ENCODE data around the gene FILIP1L. TPM values are rescaled to one million over a fixed set of nuclear protein-coding genes. Genes with fewer than 3 reads are reported as not detected.

FILIP1L gene
- total and polyA plus RNA-seq, 4 experiments from 2014 or later: 0.32 TPM; not detected in 3

GRCh38 chr3:100002599-100003350, 111.5 kb downstream of the FILIP1L start:
- no peaks in the 10 kb centered on the region for H3K9me3 ChIP-seq (ENCODE audit: control insufficient read depth in 1 of 2, low read length in 2 of 2)
- Mint-ChIP-seq H3K4me1 (peaks cover 0 to 6% (median 2%) of the 10 kb centered on the region in 4 donors), H3K36me3 (peaks cover 0 to 12% of the 10 kb centered on the region in 2 donors), H3K27ac (no peak overlapping the region), H3K9me3 (peaks cover 0 to 4% (median 0%) of the 10 kb centered on the region in 8 donors), H3K27me3 (no peaks in the 10 kb centered on the region), H3K4me3 (no peak overlapping the region)
- no peak overlapping the region for H3K27ac ChIP-seq (ENCODE audit: low read depth, low read length)
- no peaks in the 10 kb centered on the region for H3K4me1 ChIP-seq (ENCODE audit: insufficient read depth, low read length)
- no peaks in the 10 kb centered on the region for H3K36me3 ChIP-seq (ENCODE audit: insufficient read depth, low read length)
- no peak overlapping the region for H3K4me3 ChIP-seq (ENCODE audit: low read length in 2 of 2)
- POLR2A ChIA-PET (ENCODE audit: partially characterized antibody): interaction anchor here (1.6 kb wide), 1 partner anchor 19 kb away, joined by 3 read pairs; no protein-coding TSS in a partner anchor
- no peaks in the 10 kb centered on the region for H3K27me3 ChIP-seq (ENCODE audit: insufficient read depth, low read length)
- CTCF ChIA-PET (ENCODE audit: partially characterized antibody): no interaction called here
- DNase-seq: no peak
- intact Hi-C loops (cut with micrococcal nuclease): no loop called here

GRCh38 chr3:100001526-100002270, 112.6 kb downstream of the FILIP1L start:
- H3K4me1 Mint-ChIP-seq: peaks cover 0 to 6% (median 2%) of the 10 kb centered on the region in 4 donors
- H3K27ac Mint-ChIP-seq: no peak overlapping the region
- Histone ChIP-seq H3K4me1 (ENCODE audit: insufficient read depth, low read length) (no peaks in the 10 kb centered on the region), H3K9me3 (ENCODE audit: control insufficient read depth in 1 of 2, low read length in 2 of 2) (no peaks in the 10 kb centered on the region), H3K36me3 (ENCODE audit: insufficient read depth, low read length) (no peaks in the 10 kb centered on the region), H3K4me3 (ENCODE audit: low read length in 2 of 2) (no peak overlapping the region), H3K27me3 (ENCODE audit: insufficient read depth, low read length) (no peaks in the 10 kb centered on the region), H3K27ac (ENCODE audit: low read depth, low read length) (no peak overlapping the region)
- no peak overlapping the region for H3K4me3 Mint-ChIP-seq
- H3K27me3 Mint-ChIP-seq: no peaks in the 10 kb centered on the region
- DNase-seq: no peak
- intact Hi-C loops (cut with micrococcal nuclease): no loop called here
- ChIA-PET CTCF (ENCODE audit: partially characterized antibody) (no interaction called here), POLR2A (ENCODE audit: partially characterized antibody) (interaction anchor here (1.6 kb wide), 1 partner anchor 20 kb away, joined by 3 read pairs; no protein-coding TSS in a partner anchor)
- peaks cover 0 to 4% (median 3%) of the 10 kb centered on the region in 8 donors for H3K9me3 Mint-ChIP-seq
- peaks cover 3 to 12% of the 10 kb centered on the region in 2 donors for H3K36me3 Mint-ChIP-seq

GRCh38 chr3:100001083-100001482, 113.2 kb downstream of the FILIP1L start:
- intact Hi-C loops (cut with micrococcal nuclease): no loop called here
- Mint-ChIP-seq H3K27me3 (no peaks in the 10 kb centered on the region), H3K36me3 (peaks cover 3 to 16% of the 10 kb centered on the region in 2 donors), H3K27ac (no peak overlapping the region), H3K9me3 (peaks cover 4 to 8% (median 6%) of the 10 kb centered on the region in 8 donors), H3K4me1 (peaks cover 0 to 6% (median 2%) of the 10 kb centered on the region in 4 donors), H3K4me3 (no peak overlapping the region)
- ChIA-PET CTCF (ENCODE audit: partially characterized antibody) (no interaction called here), POLR2A (ENCODE audit: partially characterized antibody) (no interaction called here)
- no peaks in the 10 kb centered on the region for H3K4me1 ChIP-seq (ENCODE audit: insufficient read depth, low read length)
- no peak overlapping the region for H3K27ac ChIP-seq (ENCODE audit: low read depth, low read length)
- no peaks in the 10 kb centered on the region for H3K36me3 ChIP-seq (ENCODE audit: insufficient read depth, low read length)
- no peaks in the 10 kb centered on the region for H3K9me3 ChIP-seq (ENCODE audit: control insufficient read depth in 1 of 2, low read length in 2 of 2)
- no peak overlapping the region for H3K4me3 ChIP-seq (ENCODE audit: low read length in 2 of 2)
- no peaks in the 10 kb centered on the region for H3K27me3 ChIP-seq (ENCODE audit: insufficient read depth, low read length)
- DNase-seq: no peak

GRCh38 chr3:99999536-99999935, 114.8 kb downstream of the FILIP1L start:
- Histone ChIP-seq H3K27me3 (ENCODE audit: insufficient read depth, low read length) (no peaks in the 10 kb centered on the region), H3K4me3 (ENCODE audit: low read length in 2 of 2) (no peak overlapping the region), H3K9me3 (ENCODE audit: control insufficient read depth in 1 of 2, low read length in 2 of 2) (no peaks in the 10 kb centered on the region), H3K36me3 (ENCODE audit: insufficient read depth, low read length) (no peaks in the 10 kb centered on the region), H3K27ac (ENCODE audit: low read depth, low read length) (no peak overlapping the region), H3K4me1 (ENCODE audit: insufficient read depth, low read length) (no peaks in the 10 kb centered on the region)
- Mint-ChIP-seq H3K9me3 (peaks cover 6 to 21% (median 15%) of the 10 kb centered on the region in 8 donors), H3K4me3 (no peak overlapping the region), H3K36me3 (peaks cover 7 to 26% of the 10 kb centered on the region in 2 donors), H3K4me1 (peaks cover 0 to 6% (median 2%) of the 10 kb centered on the region in 4 donors), H3K27ac (no peak overlapping the region), H3K27me3 (no peaks in the 10 kb centered on the region)
- CTCF ChIA-PET (ENCODE audit: partially characterized antibody): no interaction called here
- intact Hi-C loops (cut with micrococcal nuclease): no loop called here
- DNase-seq: no peak
- POLR2A ChIA-PET (ENCODE audit: partially characterized antibody): no interaction called here

DNA sequence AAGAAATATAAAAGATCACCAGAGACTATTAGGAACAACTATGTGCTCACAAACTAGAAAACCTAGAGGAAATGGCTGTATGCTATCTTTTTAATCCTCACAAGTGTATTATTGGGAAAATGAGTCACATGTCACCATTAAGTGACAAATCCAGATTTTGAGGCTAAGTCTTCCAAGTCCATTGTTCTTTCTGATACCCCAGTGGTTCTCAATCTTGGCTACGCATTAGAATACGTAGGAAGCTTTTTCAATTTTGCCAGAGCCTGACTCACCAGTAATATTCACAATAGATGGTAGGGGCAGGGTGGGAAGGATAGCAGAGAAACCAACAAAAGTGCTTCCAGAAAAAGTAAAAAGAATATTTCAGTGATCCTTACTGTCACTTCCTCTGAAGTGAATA, 117.0 kb downstream of the FILIP1L start:
- no peak overlapping the region for H3K4me3 Mint-ChIP-seq
- H3K4me1 ChIP-seq (ENCODE audit: insufficient read depth, low read length): no peaks in the 10 kb centered on the region
- H3K36me3 ChIP-seq (ENCODE audit: insufficient read depth, low read length): no peaks in the 10 kb centered on the region
- H3K9me3 Mint-ChIP-seq: peaks cover 7 to 41% (median 33%) of the 10 kb centered on the region in 8 donors
- H3K9me3 ChIP-seq (ENCODE audit: control insufficient read depth in 1 of 2, low read length in 2 of 2): no peaks in the 10 kb centered on the region
- no peak overlapping the region for H3K27ac ChIP-seq (ENCODE audit: low read depth, low read length)
- ChIA-PET CTCF (ENCODE audit: partially characterized antibody) (no interaction called here), POLR2A (ENCODE audit: partially characterized antibody) (no interaction called here)
- H3K4me1 Mint-ChIP-seq: peaks cover 0 to 4% (median under 1%) of the 10 kb centered on the region in 4 donors
- intact Hi-C loops (cut with micrococcal nuclease): no loop called here
- H3K4me3 ChIP-seq (ENCODE audit: low read length in 2 of 2): no peak overlapping the region
- peaks cover 17 to 40% of the 10 kb centered on the region in 2 donors for H3K36me3 Mint-ChIP-seq
- H3K27ac Mint-ChIP-seq: no peak overlapping the region
- no peak for DNase-seq
- H3K27me3 Mint-ChIP-seq: no peaks in the 10 kb centered on the region
- no peaks in the 10 kb centered on the region for H3K27me3 ChIP-seq (ENCODE audit: insufficient read depth, low read length)

- CTCF ChIA-PET (ENCODE audit: partially characterized antibody): no interaction called here
- DNase-seq: no peak
- intact Hi-C loops (cut with micrococcal nuclease): no loop called here
Measured at GRCh38 chr3:99990179-99990578, 124.1 kb downstream of the FILIP1L start.

GRCh38 chr3:99984668-99985067, 129.6 kb downstream of the FILIP1L start:
- peaks cover 0 to 10% of the 10 kb centered on the region in 2 donors for H3K36me3 Mint-ChIP-seq
- no peak overlapping the region for H3K27ac ChIP-seq (ENCODE audit: low read depth, low read length)
- CTCF ChIA-PET (ENCODE audit: partially characterized antibody): no interaction called here

More at GRCh38 chr3:99990179-99990578, 124.1 kb downstream of the FILIP1L start:
- Mint-ChIP-seq H3K4me3 (no peak overlapping the region), H3K36me3 (peaks cover 17 to 27% of the 10 kb centered on the region in 2 donors), H3K9me3 (peaks cover 0 to 29% (median 20%) of the 10 kb centered on the region in 8 donors), H3K4me1 (no peaks in the 10 kb centered on the region), H3K27me3 (no peaks in the 10 kb centered on the region), H3K27ac (no peak overlapping the region)
- Histone ChIP-seq H3K27me3 (ENCODE audit: insufficient read depth, low read length) (no peaks in the 10 kb centered on the region), H3K4me1 (ENCODE audit: insufficient read depth, low read length) (no peaks in the 10 kb centered on the region), H3K36me3 (ENCODE audit: insufficient read depth, low read length) (no peaks in the 10 kb centered on the region), H3K4me3 (ENCODE audit: low read length in 2 of 2) (no peak overlapping the region), H3K9me3 (ENCODE audit: control insufficient read depth in 1 of 2, low read length in 2 of 2) (no peaks in the 10 kb centered on the region), H3K27ac (ENCODE audit: low read depth, low read length) (no peak overlapping the region)
- POLR2A ChIA-PET (ENCODE audit: partially characterized antibody): no interaction called here

More at GRCh38 chr3:99984668-99985067, 129.6 kb downstream of the FILIP1L start:
- Histone ChIP-seq H3K27me3 (ENCODE audit: insufficient read depth, low read length) (no peaks in the 10 kb centered on the region), H3K4me3 (ENCODE audit: low read length in 2 of 2) (no peak overlapping the region), H3K4me1 (ENCODE audit: insufficient read depth, low read length) (no peaks in the 10 kb centered on the region), H3K36me3 (ENCODE audit: insufficient read depth, low read length) (no peaks in the 10 kb centered on the region), H3K9me3 (ENCODE audit: control insufficient read depth in 1 of 2, low read length in 2 of 2) (no peaks in the 10 kb centered on the region)
- H3K4me3 Mint-ChIP-seq: no peak overlapping the region
- intact Hi-C loops (cut with micrococcal nuclease): no loop called here
- no peaks in the 10 kb centered on the region for H3K27me3 Mint-ChIP-seq
- no peak overlapping the region for H3K27ac Mint-ChIP-seq
- no peak for DNase-seq
- POLR2A ChIA-PET (ENCODE audit: partially characterized antibody): interaction anchor here (0.7 kb wide), 1 partner anchor 252 kb away, joined by 3 read pairs; no protein-coding TSS in a partner anchor
- no peaks in the 10 kb centered on the region for H3K9me3 Mint-ChIP-seq
- H3K4me1 Mint-ChIP-seq: no peaks in the 10 kb centered on the region
